Thyroid gland (tissue), 4 donors: Measurements from ENCODE around the gene UQCC5. TPM values are rescaled to one million over a fixed set of nuclear protein-coding genes. Genes with fewer than 3 reads are reported as not detected.

Source experiments
- DNase-seq, 2 donors: peaks; one replicate each; pipeline ENCODE4 v3.0.0-alpha.2; 2019
- H3K27ac ChIP-seq, 3 donors: fragments of 200-600 bp; sonication (generic); 1 replicate in 2 of 3; 2 replicates in 1 of 3; pipeline ENCODE4 v1.5.1; 2016 to 2019; ENCODE audit warnings: mild to moderate bottlenecking in 1 of 3, moderate library complexity in 1 of 3
- H3K27me3 ChIP-seq: fragments of 200-600 bp; sonication (generic); one replicate; pipeline ENCODE4 v1.5.1; 2019
- H3K36me3 ChIP-seq, 2 donors: fragments of 200-600 bp; sonication (generic); one replicate each; pipeline ENCODE4 v1.5.1; 2016 to 2019
- H3K4me1 ChIP-seq, 2 donors: fragments of 200-600 bp; sonication (generic); one replicate each; pipeline ENCODE4 v1.5.1; 2017 to 2019
- H3K4me3 ChIP-seq, 3 donors: fragments of 200-600 bp; sonication (generic); replicated peaks in 1 of 3; 1 replicate in 2 of 3; 2 replicates in 1 of 3; pipeline ENCODE4 v1.5.1; 2016; ENCODE audit warnings: mild to moderate bottlenecking in 1 of 3
- H3K9me3 ChIP-seq: fragments of 200-600 bp; sonication (generic); one replicate; pipeline ENCODE4 v1.5.1; 2017
- POLR2A ChIP-seq, 2 donors: fragments of 450-650 bp; IDR thresholded peaks; one replicate each; pipeline ENCODE4 v1.6.1; 2017; ENCODE audit warnings: antibody characterized with exemption in 2 of 2, mild to moderate bottlenecking in 2 of 2, moderate library complexity in 1 of 2
- WGBS, 2 donors: methylation state at CpG; one replicate each; pipeline ENCODE4 v1.1.5; 2017; 5-methylcytosine and 5-hydroxymethylcytosine counted together
- intact Hi-C: fragments of 100-400 bp; cut with DNase I; formaldehyde crosslinking; loops from one replicate; pipeline ENCODE4 v1.15.1; 2023
- total RNA-seq, 4 donors: library from RNA; depleted of rRNA; stranded (reverse); fragments of >200 nt; gene quantifications; one replicate each; pipeline ENCODE4 v1.2.3, GENCODE V29; 2016
- TF ChIP-seq, protein P1 (sequence below), 6 experiments: fragments of 200-600 bp in 3 of 6; fragments of 450-650 bp in 3 of 6; sonication (generic) in 3 of 6; IDR thresholded peaks; one replicate each; pipeline ENCODE4 v1.5.1; 2016 to 2019; ENCODE audit warnings: antibody characterized with exemption in 6 of 6, mild to moderate bottlenecking in 2 of 6, inconsistent platforms in 1 of 6, moderate library complexity in 1 of 6

UQCC5 gene
- total RNA-seq, 4 donors from 2014 or later, result 4.8 to 34.3 (median 9.4) TPM

- no peak overlapping the region for H3K27ac ChIP-seq
- DNase-seq, result no peak
- WGBS, 2 donors, result 97 to 98% methylated on average over 13 to 14 of the region's 18 CpGs
- no peaks in the 10 kb centered on the region for H3K27me3 ChIP-seq
- no peak for TF ChIP-seq POLR2A (IDR thresholded peaks at IDR 0.05)
- TF ChIP-seq, protein P1, sequence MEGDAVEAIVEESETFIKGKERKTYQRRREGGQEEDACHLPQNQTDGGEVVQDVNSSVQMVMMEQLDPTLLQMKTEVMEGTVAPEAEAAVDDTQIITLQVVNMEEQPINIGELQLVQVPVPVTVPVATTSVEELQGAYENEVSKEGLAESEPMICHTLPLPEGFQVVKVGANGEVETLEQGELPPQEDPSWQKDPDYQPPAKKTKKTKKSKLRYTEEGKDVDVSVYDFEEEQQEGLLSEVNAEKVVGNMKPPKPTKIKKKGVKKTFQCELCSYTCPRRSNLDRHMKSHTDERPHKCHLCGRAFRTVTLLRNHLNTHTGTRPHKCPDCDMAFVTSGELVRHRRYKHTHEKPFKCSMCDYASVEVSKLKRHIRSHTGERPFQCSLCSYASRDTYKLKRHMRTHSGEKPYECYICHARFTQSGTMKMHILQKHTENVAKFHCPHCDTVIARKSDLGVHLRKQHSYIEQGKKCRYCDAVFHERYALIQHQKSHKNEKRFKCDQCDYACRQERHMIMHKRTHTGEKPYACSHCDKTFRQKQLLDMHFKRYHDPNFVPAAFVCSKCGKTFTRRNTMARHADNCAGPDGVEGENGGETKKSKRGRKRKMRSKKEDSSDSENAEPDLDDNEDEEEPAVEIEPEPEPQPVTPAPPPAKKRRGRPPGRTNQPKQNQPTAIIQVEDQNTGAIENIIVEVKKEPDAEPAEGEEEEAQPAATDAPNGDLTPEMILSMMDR (IDR thresholded peaks at IDR 0.05), result no peak
- peaks cover 47 to 68% of the 10 kb centered on the region in 2 donors for H3K36me3 ChIP-seq
- H3K4me1 ChIP-seq, result peaks cover 5 to 36% of the 10 kb centered on the region in 2 donors
- intact Hi-C loops, result no loop called here
- H3K9me3 ChIP-seq, result no peaks in the 10 kb centered on the region
- H3K4me3 ChIP-seq, result no peak overlapping the region
Measured at GRCh38 chr3:52489453-52489852, 47.0 kb upstream of the UQCC5 start.

DNA sequence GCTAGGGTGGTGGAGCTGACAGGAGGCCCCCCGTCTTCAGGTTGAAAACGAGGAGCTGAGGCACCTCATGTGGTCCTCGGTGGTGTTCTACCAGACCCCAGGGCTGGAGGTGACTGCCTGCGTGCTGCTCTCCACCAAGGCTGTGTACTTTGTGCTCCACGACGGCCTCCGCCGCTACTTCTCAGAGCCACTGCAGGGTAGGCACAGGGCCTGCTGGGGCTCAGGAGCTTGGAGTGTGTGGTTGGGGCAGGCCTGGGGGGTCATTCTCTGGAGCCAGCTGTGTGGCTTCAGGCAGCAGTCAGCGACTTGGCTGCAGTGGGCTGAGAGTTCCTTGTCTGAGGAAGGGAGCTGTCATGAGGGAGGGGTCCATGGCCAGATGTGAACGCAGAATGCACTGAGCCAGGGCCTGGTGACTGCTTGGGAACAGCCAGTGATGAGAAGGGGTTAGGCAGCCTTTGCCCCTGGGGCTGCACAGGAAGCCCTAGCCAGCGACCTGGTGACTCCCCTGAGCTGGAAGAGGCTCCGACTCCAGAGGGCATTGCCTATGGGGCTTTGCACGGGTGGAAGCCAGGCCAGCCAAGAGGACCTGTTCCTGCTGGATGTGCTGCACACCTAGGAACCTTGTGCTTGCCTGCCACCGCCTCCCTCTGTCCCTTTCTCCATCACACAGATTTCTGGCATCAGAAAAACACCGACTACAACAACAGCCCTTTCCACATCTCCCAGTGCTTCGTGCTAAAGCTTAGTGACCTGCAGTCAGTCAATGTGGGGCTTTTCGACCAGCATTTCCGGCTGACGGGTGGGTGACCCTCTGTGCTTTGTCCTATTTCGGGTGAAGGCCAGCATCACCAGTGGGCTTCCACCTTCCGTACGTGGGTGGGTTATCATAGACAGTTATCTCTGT, 46.1 kb upstream of the UQCC5 start:
- peaks cover 6 to 40% of the 10 kb centered on the region in 2 donors for H3K4me1 ChIP-seq
- intact Hi-C loops, result no loop called here
- H3K9me3 ChIP-seq, result no peaks in the 10 kb centered on the region
- no peak for TF ChIP-seq POLR2A (IDR thresholded peaks at IDR 0.05)
- TF ChIP-seq, protein P1 (IDR thresholded peaks at IDR 0.05), result no peak
- DNase-seq, result no peak
- no peaks in the 10 kb centered on the region for H3K27me3 ChIP-seq
- no peak overlapping the region for H3K4me3 ChIP-seq
- 82 to 92% methylated on average over 18 to 22 of the region's 22 CpGs for WGBS, 2 donors
- H3K27ac ChIP-seq, result peak overlapping the region in 1 of 3 donors; percentile 50
- peaks cover 47 to 68% of the 10 kb centered on the region in 2 donors for H3K36me3 ChIP-seq

DNA sequence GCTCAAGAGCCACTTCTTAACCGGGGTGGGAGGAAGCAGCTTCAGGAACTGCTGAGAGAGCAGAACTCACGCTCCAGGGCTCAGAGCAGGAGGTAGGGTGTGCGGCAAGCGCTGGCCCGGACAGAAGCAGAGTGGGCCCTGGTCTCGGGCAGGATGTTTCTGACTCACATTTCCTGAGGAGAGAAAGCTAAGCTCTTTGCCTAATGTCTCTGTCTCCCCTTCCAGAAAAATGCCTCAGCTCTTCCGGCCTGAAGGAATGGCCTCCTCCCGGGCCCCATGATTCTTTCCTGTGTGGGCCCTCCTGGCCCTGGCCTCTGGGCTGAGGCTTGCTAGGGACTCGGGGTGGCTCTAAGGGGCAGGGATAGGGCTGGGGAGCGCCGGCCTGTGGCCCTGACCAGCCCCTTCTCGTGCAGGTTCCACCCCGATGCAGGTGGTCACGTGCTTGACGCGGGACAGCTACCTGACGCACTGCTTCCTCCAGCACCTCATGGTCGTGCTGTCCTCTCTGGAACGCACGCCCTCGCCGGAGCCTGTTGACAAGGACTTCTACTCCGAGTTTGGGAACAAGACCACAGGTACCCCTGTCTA, 45.4 kb upstream of the UQCC5 start:
- H3K4me3 ChIP-seq, result no peak overlapping the region
- H3K9me3 ChIP-seq, result no peaks in the 10 kb centered on the region
- H3K27ac ChIP-seq, result peak overlapping the region; percentile 15 to 56 (median 50)
- H3K4me1 ChIP-seq, result peaks cover 6 to 40% of the 10 kb centered on the region in 2 donors
- 79 to 84% methylated on average over 21 of the region's 23 CpGs for WGBS, 2 donors
- intact Hi-C loops, result no loop called here
- peaks cover 47 to 60% of the 10 kb centered on the region in 2 donors for H3K36me3 ChIP-seq
- TF ChIP-seq POLR2A (IDR thresholded peaks at IDR 0.05), result no peak
- TF ChIP-seq, protein P1 (IDR thresholded peaks at IDR 0.05), result no peak
- no peaks in the 10 kb centered on the region for H3K27me3 ChIP-seq
- DNase-seq, result no peak

- Histone ChIP-seq H3K27ac (no peak overlapping the region), H3K36me3 (peaks cover 47 to 52% of the 10 kb centered on the region in 2 donors), H3K4me1 (peaks cover 6 to 40% of the 10 kb centered on the region in 2 donors), H3K9me3 (no peaks in the 10 kb centered on the region), H3K27me3 (no peaks in the 10 kb centered on the region), H3K4me3 (no peak overlapping the region)
- no peak for TF ChIP-seq POLR2A (IDR thresholded peaks at IDR 0.05)
- TF ChIP-seq, protein P1 (IDR thresholded peaks at IDR 0.05), result no peak
- DNase-seq, result no peak
- WGBS, 2 donors, result 97 to 100% methylated on average over 1 to 10 of the region's 21 CpGs
- intact Hi-C loops, result no loop called here
Measured at GRCh38 chr3:52492059-52492458, 44.3 kb upstream of the UQCC5 start.
